Gastrocnemius medialis (tissue), 4 donors: ENCODE measurements around the gene MXI1. TPM values are rescaled to one million over a fixed set of nuclear protein-coding genes. Genes with fewer than 3 reads are reported as not detected.

ENCODE experiments used
- ATAC-seq, 2 donors: fragments of 150-250 bp; one replicate each; pipeline ENCODE4 v1.9.1; 2016
- DNase-seq, 2 donors: peaks; one replicate each; pipeline ENCODE4 v3.0.0-alpha.2; 2019
- H3K27ac ChIP-seq, 4 donors: fragments of 200-600 bp; sonication (generic); 1 replicate in 1 of 4; 2 replicates in 3 of 4; pipeline ENCODE4 v1.5.1; 2016 to 2018; ENCODE audit warnings: mild to moderate bottlenecking in 2 of 4, moderate library complexity in 1 of 4
- H3K27me3 ChIP-seq, 3 donors: fragments of 200-600 bp; sonication (generic) in 2 of 3; 1 replicate in 1 of 3; 2 replicates in 2 of 3; pipeline versions ENCODE4 v1.5.1 to v1.6.0; 2016 to 2019; ENCODE audit warnings: mild to moderate bottlenecking in 1 of 3, moderate library complexity in 1 of 3
- H3K36me3 ChIP-seq, 2 donors: fragments of 200-600 bp; sonication (generic) in 1 of 2; one replicate each; pipeline ENCODE4 v1.5.1; 2017 to 2018
- H3K4me1 ChIP-seq, 2 donors: fragments of 200-600 bp; sonication (generic) in 1 of 2; one replicate each; pipeline ENCODE4 v1.5.1; 2016 to 2017; ENCODE audit warnings: mild to moderate bottlenecking in 2 of 2
- H3K4me3 ChIP-seq, 4 donors: fragments of 200-600 bp; sonication (generic) in 3 of 4; 1 replicate in 1 of 4; 2 replicates in 3 of 4; pipeline ENCODE4 v1.5.1; 2016 to 2019; ENCODE audit warnings: mild to moderate bottlenecking in 2 of 4
- H3K9me3 ChIP-seq, 3 donors: fragments of 200-600 bp; sonication (generic) in 2 of 3; 1 replicate in 1 of 3; 2 replicates in 2 of 3; pipeline ENCODE4 v1.5.1; 2016 to 2019
- CTCF ChIP-seq, 5 experiments: fragments of 450-650 bp in 3 of 5; fragments of 200-600 bp in 2 of 5; sonication (generic) in 2 of 5; IDR thresholded peaks in 4 of 5; conservative IDR thresholded peaks in 1 of 5; 1 replicate in 4 of 5; 2 replicates in 1 of 5; pipeline ENCODE4 v1.5.1; 2016 to 2019; ENCODE audit warnings: antibody characterized with exemption in 5 of 5, mild to moderate bottlenecking in 3 of 5, moderate library complexity in 3 of 5
- POLR2A ChIP-seq, 2 donors: fragments of 450-650 bp; IDR thresholded peaks; one replicate each; pipeline ENCODE4 v1.6.1; 2017; ENCODE audit warnings: antibody characterized with exemption in 2 of 2, mild to moderate bottlenecking in 2 of 2, moderate library complexity in 2 of 2
- in situ Hi-C, 4 donors: fragments of 200-750 bp; cut with MboI; loops; one replicate each; pipeline versions ENCODE4 v1.15.0 to v1.8.0; 2017; ENCODE audit warnings: low sequenced_read_pairs in 4 of 4
- intact Hi-C: fragments of 100-400 bp; cut with DNase I; formaldehyde crosslinking; loops from one replicate; pipeline ENCODE4 v1.15.1; 2023; ENCODE audit warnings: low total_unique reads
- total RNA-seq, 4 donors: library from RNA; depleted of rRNA; stranded (reverse); fragments of >200 nt; gene quantifications; one replicate each; pipeline versions ENCODE4 v1.1.0 to v1.2.3, GENCODE V29; 2016

MXI1 gene
- total RNA-seq, 4 donors from 2014 or later: 35.9 to 67.8 (median 53.9) TPM

GRCh38 chr10:110313674-110314073 lies 106.3 kb downstream of the MXI1 start:
- H3K9me3 ChIP-seq: no peaks in the 10 kb centered on the region
- no peak for DNase-seq
- no peak overlapping the region for H3K27ac ChIP-seq
- no peak for ATAC-seq
- intact Hi-C loops (no loop called here), in situ Hi-C loops (loop anchor here in 3 of 4 donors (5.0 to 25.0 kb wide), 5 partner anchors 229 to 599 kb away; partner anchors contain the start of genes BBIP1 (in 1 of the 3) and SHOC2 (in 1 of the 3))
- H3K36me3 ChIP-seq: no peaks in the 10 kb centered on the region
- no peak for TF ChIP-seq CTCF (IDR thresholded peaks at IDR 0.05 in 4 of 5, conservative IDR thresholded peaks at IDR 0.05 in 1 of 5)
- TF ChIP-seq POLR2A (IDR thresholded peaks at IDR 0.05): no peak
- H3K4me1 ChIP-seq: no peaks in the 10 kb centered on the region
- H3K27me3 ChIP-seq: no peaks in the 10 kb centered on the region
- no peak overlapping the region for H3K4me3 ChIP-seq

- Histone ChIP-seq H3K27ac (no peak overlapping the region), H3K27me3 (no peaks in the 10 kb centered on the region), H3K4me3 (no peak overlapping the region), H3K4me1 (no peaks in the 10 kb centered on the region), H3K36me3 (no peaks in the 10 kb centered on the region), H3K9me3 (no peaks in the 10 kb centered on the region)
- DNase-seq (no peak), ATAC-seq (no peak)
- in situ Hi-C loops (loop anchor here in 2 of 4 donors (25.0 kb wide), 2 partner anchors 569 to 594 kb away; partner anchors contain the start of genes BBIP1 (in 1 of the 2) and SHOC2 (in 1 of the 2)), intact Hi-C loops (no loop called here)
- TF ChIP-seq POLR2A (IDR thresholded peaks at IDR 0.05): no peak
- no peak for TF ChIP-seq CTCF (IDR thresholded peaks at IDR 0.05 in 4 of 5, conservative IDR thresholded peaks at IDR 0.05 in 1 of 5)
These were observed 110.8 kb downstream of the MXI1 start for GRCh38 chr10:110317866-110318850.

- intact Hi-C loops: no loop called here
- H3K36me3 ChIP-seq: no peaks in the 10 kb centered on the region
- no peak overlapping the region for H3K27ac ChIP-seq
- H3K27me3 ChIP-seq: no peaks in the 10 kb centered on the region
- H3K4me3 ChIP-seq: no peak overlapping the region
- DNase-seq (no peak), ATAC-seq (no peak)
- H3K9me3 ChIP-seq: no peaks in the 10 kb centered on the region
- in situ Hi-C loops: loop anchor here in 2 of 4 donors (25.0 kb wide), 2 partner anchors 565 to 590 kb away; partner anchors contain the start of genes BBIP1 (in 1 of the 2) and SHOC2 (in 1 of the 2)
- no peaks in the 10 kb centered on the region for H3K4me1 ChIP-seq
- no peak for TF ChIP-seq CTCF (IDR thresholded peaks at IDR 0.05 in 4 of 5, conservative IDR thresholded peaks at IDR 0.05 in 1 of 5)
- no peak for TF ChIP-seq POLR2A (IDR thresholded peaks at IDR 0.05)
These were observed 114.6 kb downstream of the MXI1 start for GRCh38 chr10:110321869-110322620.

- in situ Hi-C loops: loop anchor here in 2 of 4 donors (25.0 kb wide), 2 partner anchors 564 to 589 kb away; partner anchors contain the start of genes BBIP1 (in 1 of the 2) and SHOC2 (in 1 of the 2)
These were observed 116.1 kb downstream of the MXI1 start for GRCh38 chr10:110323503-110323902.

More at GRCh38 chr10:110323503-110323902, 116.1 kb downstream of the MXI1 start:
- TF ChIP-seq POLR2A (IDR thresholded peaks at IDR 0.05) (no peak), CTCF (IDR thresholded peaks at IDR 0.05 in 4 of 5, conservative IDR thresholded peaks at IDR 0.05 in 1 of 5) (no peak)
- H3K9me3 ChIP-seq: no peaks in the 10 kb centered on the region
- no peak overlapping the region for H3K27ac ChIP-seq
- no peak for ATAC-seq
- no peaks in the 10 kb centered on the region for H3K36me3 ChIP-seq
- H3K4me3 ChIP-seq: no peak overlapping the region
- DNase-seq: no peak
- H3K27me3 ChIP-seq: no peaks in the 10 kb centered on the region
- intact Hi-C loops: no loop called here
- H3K4me1 ChIP-seq: no peaks in the 10 kb centered on the region
